ENCODE data around the gene GRIA4.

- TF ChIP-seq EZH2phosphoT487 (IDR thresholded peaks at IDR 0.05) = no peak
- no peak for TF ChIP-seq CTCF (IDR thresholded peaks at IDR 0.05)
- TF ChIP-seq EZH2 (IDR thresholded peaks at IDR 0.05) = no peak
Observed at GRCh38 chr11:105670811-105671210, 60.9 kb downstream of the GRIA4 start.

Data from neural progenitor cell (in vitro differentiated cells).